Measurements from ENCODE around the gene IGFBP3.

The IGFBP3 gene

DNA sequence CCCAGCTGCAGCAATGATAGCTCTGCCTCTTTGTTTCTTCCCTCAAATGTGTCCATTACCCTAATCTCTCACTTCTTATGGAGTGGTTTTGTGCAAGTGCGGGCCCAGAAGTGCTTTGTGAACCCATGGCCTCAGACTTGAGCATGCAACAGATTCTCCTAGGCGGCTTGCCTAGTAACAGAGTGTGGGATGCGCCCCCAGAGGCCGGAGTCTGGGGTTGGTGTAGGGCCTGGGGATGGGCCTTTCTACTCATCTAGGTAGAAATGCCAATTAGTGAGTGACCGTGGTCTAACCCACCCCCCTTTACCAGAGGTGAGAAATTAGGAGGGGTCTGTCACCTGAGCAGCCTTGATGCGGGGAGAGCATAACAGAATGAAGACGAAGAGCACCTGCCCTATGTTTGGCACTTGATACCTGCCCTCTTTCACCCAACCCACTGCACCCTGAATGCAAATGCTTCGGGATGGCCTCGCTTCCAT, 39.8 kb downstream of the IGFBP3 start:
- TF ChIP-seq POLR2AphosphoS5 (IDR thresholded peaks at IDR 0.05; ENCODE audit: low read depth, low read length) (no peak), TAF1 (IDR thresholded peaks at IDR 0.05; ENCODE audit: borderline replicate concordance, insufficient read depth, low read length) (no peak), FOXP2 (optimal IDR thresholded peaks at IDR 0.05; ENCODE audit: borderline replicate concordance, extremely low read depth, extremely low read length, insufficient read depth) (no peak), SIN3A (IDR thresholded peaks at IDR 0.05; ENCODE audit: borderline replicate concordance, insufficient read depth, low read length) (no peak)
- TF ChIP-seq, protein P1, sequence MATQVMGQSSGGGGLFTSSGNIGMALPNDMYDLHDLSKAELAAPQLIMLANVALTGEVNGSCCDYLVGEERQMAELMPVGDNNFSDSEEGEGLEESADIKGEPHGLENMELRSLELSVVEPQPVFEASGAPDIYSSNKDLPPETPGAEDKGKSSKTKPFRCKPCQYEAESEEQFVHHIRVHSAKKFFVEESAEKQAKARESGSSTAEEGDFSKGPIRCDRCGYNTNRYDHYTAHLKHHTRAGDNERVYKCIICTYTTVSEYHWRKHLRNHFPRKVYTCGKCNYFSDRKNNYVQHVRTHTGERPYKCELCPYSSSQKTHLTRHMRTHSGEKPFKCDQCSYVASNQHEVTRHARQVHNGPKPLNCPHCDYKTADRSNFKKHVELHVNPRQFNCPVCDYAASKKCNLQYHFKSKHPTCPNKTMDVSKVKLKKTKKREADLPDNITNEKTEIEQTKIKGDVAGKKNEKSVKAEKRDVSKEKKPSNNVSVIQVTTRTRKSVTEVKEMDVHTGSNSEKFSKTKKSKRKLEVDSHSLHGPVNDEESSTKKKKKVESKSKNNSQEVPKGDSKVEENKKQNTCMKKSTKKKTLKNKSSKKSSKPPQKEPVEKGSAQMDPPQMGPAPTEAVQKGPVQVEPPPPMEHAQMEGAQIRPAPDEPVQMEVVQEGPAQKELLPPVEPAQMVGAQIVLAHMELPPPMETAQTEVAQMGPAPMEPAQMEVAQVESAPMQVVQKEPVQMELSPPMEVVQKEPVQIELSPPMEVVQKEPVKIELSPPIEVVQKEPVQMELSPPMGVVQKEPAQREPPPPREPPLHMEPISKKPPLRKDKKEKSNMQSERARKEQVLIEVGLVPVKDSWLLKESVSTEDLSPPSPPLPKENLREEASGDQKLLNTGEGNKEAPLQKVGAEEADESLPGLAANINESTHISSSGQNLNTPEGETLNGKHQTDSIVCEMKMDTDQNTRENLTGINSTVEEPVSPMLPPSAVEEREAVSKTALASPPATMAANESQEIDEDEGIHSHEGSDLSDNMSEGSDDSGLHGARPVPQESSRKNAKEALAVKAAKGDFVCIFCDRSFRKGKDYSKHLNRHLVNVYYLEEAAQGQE (IDR thresholded peaks at IDR 0.05; ENCODE audit: insufficient read depth in 1 of 2, low read depth in 2 of 2, low read length in 2 of 2) = no peak

GRCh38 chr7:45880433-45880860, 40.6 kb downstream of the IGFBP3 start:
- TF ChIP-seq, protein P1 (IDR thresholded peaks at IDR 0.05; ENCODE audit: insufficient read depth in 1 of 2, low read depth in 2 of 2, low read length in 2 of 2) = no peak
- TF ChIP-seq POLR2AphosphoS5 (IDR thresholded peaks at IDR 0.05; ENCODE audit: low read depth, low read length) = no peak
- no peak for TF ChIP-seq TAF1 (IDR thresholded peaks at IDR 0.05; ENCODE audit: borderline replicate concordance, insufficient read depth, low read length)
- no peak for TF ChIP-seq SIN3A (IDR thresholded peaks at IDR 0.05; ENCODE audit: borderline replicate concordance, insufficient read depth, low read length)
- no peak for TF ChIP-seq FOXP2 (optimal IDR thresholded peaks at IDR 0.05; ENCODE audit: borderline replicate concordance, extremely low read depth, extremely low read length, insufficient read depth)

DNA sequence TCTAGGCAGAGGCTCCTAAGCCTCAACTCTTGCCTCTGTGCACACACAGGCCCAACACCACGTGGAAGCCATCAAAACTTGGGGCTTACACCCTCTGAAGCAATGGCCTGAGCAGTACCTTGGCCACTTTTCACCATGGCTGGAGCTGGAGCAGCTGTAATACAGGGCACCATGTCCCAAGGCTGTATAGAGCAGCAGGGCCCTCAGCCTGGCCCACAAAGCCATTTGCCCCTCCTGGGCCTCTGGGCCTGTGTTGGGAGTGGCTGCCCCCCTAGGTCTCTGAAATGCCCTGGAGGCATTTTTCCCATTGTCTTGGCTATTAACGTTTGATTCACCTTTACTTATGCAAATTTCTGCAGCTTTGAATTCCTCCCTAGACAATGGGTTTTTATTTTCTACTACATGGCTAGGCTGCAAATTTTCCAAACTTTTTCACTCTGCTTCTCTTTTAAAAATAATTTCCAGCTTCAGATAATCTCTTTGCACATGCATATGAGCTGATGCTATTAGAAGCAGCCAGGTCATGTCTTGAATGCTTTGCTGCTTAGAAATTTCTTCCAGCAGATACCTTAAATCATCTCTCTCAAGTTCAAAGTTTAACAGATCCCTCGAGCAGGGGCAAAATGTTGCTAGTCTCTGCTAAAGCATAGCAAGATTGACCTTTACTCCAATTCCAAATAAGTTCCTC, 42.5 kb downstream of the IGFBP3 start:
- no peak for TF ChIP-seq TAF1 (IDR thresholded peaks at IDR 0.05; ENCODE audit: borderline replicate concordance, insufficient read depth, low read length)
- TF ChIP-seq, protein P1 (IDR thresholded peaks at IDR 0.05; ENCODE audit: insufficient read depth in 1 of 2, low read depth in 2 of 2, low read length in 2 of 2) = no peak
- no peak for TF ChIP-seq POLR2AphosphoS5 (IDR thresholded peaks at IDR 0.05; ENCODE audit: low read depth, low read length)

DNA sequence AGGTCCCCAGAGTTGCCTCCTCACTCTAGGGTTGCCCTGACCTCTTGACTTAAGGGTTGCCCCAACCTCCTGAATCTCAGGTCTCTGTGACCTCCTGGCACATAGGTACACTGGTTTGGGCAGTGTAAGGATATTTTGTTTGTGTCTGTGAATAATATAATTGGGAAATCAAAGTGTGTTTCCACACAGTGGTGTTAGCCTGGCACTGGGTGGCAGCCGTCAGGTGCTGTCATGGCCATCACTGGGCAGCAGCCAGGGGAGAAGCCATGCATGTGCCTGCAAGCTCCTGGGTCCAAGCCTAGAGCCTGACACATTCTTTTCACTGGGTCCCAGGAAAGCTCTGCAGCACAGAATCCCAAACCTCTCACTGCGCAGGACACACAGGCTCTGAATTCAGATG, 44.6 kb downstream of the IGFBP3 start:
- TF ChIP-seq TAF1 (IDR thresholded peaks at IDR 0.05; ENCODE audit: borderline replicate concordance, insufficient read depth, low read length) = no peak
- TF ChIP-seq FOXP2 (optimal IDR thresholded peaks at IDR 0.05; ENCODE audit: borderline replicate concordance, extremely low read depth, extremely low read length, insufficient read depth) = no peak
- TF ChIP-seq, protein P1 (IDR thresholded peaks at IDR 0.05; ENCODE audit: insufficient read depth in 1 of 2, low read depth in 2 of 2, low read length in 2 of 2) = no peak
- no peak for TF ChIP-seq SIN3A (IDR thresholded peaks at IDR 0.05; ENCODE audit: borderline replicate concordance, insufficient read depth, low read length)
- no peak for TF ChIP-seq POLR2AphosphoS5 (IDR thresholded peaks at IDR 0.05; ENCODE audit: low read depth, low read length)
